NCI-H82 treated with DMSO at 0.1 percent for 48 hours (cell line): ENCODE measurements around the gene CFAP61.
A peak's percentile ranks its signal among the peaks of the same experiment; 100 is the strongest.

Experiments used
- DNase-seq: peaks from one replicate; lab custom pipeline; 2025; ENCODE audit not compliant: unreplicated experiment; lab: John Stamatoyannopoulos, UW

CFAP61 gene

DNA sequence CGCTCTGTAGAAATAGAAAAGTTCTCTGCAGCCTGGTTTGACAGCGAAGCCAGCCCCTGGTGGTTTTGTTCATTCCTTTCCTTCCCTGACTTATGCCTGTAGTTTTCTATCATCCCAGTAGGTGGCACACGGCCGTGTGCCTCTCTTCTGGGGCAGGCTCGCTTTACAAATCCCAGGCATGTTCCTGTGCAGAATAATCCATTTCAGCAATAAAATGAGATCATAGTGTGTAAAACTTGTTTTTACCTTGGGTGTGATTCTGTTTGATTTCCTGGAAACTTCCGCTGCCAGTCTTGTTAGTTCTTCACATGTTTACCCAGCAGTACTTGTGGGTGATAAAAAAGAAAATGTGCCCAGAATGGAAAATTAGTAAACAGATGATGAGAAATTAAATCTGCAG is 308.1 kb downstream of the CFAP61 start:
- peak; percentile 68 for DNase-seq

DNA sequence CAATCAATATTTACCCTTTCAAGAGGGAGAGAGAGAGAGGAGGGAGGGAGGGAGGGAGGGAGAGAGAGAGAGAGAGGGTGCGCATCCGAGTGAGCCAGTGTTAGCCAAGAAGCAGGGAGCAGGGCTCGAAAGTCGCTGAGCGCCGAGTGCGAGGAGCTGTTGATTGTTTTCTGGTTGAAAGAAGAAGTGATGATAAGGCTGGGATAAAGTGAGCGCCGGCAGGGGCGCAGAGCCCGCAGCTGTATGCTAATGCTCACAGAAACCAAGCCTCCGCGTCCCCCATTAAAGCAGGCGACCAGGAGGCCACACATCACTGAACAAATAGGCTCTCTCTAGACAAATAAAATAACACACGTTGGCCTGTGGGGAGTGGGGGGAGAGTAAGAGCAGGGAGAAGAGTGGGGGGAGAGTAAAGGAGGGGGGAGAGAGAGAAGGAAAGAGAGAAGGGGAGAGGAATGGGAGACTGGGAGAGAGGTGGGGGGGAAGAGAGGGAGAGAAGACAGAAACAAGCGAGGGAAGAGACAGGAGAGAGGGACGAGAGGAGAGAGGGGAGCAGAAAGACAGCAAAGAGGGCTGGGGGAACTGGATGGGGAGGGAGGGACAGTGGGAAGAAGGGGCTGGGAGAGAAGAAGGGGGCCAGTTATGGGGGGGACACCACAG is 310.6 kb downstream of the CFAP61 start:
- DNase-seq = no peak

DNA sequence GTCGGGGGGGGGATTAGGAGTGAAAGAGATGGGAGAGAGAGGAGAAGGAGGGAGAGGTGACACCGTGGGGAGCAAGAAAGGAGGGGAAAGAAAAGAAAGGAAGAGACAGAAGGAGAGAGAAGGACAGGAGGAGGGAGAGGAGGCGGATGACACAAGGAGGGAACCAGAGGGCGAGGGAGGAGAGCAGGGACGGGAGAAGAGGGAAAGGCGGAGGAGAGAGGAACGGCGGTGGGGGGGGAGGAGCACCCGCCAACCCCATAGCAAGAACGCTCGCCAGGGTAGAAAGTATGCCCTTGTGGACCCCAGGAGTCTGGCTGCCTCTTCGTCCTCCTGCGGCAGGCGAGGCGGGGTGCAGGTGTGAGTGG is 311.1 kb downstream of the CFAP61 start:
- no peak for DNase-seq

DNA sequence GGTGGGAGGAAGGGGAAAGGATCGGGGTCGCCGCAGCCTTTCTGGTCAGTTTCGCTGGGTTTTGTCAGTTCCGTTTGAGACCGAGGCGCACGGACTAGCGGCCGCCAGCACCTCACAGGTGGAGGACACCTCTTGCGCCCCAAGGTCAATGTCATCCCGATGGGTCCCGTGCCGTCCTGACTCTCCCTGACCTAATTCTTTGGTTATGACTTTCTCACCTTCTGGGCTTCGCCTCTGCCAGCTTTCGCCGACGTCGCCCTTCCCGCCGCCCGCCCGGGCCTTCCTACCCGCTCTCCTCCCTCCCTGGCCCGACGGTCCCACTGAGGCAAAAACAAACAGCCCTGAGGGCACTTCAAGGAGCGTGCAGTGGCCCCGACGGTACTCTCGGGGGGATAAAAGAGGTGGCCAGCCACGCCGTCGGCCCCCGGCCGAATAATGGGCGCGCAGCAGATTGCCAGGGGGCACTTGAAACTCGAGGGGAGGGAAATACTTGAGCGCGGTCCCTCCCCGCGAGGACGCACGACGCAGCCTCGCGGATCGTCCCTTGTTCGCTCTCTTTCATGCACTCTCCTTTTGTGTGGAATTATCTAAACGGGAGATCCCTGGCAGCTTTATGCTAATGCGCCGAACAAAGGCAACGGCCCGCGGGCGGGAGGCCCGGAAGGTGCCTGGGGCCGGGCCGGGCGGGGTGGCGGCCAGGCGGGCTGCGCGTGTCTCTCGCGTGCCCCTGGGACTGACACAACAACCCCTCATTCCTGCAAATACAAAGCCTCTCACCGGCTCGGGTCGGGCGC is 311.7 kb downstream of the CFAP61 start:
- DNase-seq = no peak

DNA sequence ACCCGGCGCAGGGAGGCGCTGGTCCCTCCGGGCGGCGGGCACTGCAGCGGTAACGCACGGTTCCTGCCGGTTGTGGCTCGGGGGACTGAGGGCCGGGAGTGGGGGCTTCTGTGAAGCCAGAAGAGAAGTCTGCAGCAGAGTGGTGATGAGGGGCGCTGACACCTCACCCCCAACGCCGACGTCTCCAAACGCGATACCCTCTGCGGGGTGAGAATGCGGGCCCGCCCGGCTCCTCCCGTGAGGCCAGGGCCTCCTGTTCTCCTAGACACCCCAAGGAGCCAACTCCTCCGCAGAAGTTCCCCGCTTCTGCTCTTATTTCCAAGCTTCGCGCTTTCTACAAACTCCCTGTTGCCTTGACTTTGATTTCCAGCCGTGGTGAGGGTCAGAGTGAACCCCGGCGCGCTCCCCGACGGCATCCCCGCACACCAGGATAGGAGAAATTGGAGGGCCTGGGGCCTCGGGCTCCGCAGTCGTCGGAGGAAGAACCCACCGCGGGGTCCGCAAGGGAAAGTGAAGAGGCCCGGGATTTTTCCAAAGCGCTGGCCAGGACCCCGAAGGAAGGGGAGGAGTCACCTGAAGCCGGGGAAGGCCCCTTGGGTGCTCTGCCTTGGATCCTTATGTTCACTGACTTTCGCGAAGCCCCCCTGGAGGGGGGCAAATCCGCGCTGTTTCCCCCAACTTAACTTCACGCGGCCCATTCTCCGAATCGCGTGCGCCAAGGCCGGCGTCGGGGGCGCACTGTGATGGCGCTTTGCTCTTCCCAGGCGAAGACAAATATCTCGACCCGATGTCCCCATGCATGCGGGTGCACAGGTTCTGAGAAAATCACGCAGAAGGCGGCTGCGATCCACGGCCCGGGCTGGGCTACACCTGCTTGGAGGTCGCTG is 312.5 kb downstream of the CFAP61 start:
- DNase-seq = no peak

DNA sequence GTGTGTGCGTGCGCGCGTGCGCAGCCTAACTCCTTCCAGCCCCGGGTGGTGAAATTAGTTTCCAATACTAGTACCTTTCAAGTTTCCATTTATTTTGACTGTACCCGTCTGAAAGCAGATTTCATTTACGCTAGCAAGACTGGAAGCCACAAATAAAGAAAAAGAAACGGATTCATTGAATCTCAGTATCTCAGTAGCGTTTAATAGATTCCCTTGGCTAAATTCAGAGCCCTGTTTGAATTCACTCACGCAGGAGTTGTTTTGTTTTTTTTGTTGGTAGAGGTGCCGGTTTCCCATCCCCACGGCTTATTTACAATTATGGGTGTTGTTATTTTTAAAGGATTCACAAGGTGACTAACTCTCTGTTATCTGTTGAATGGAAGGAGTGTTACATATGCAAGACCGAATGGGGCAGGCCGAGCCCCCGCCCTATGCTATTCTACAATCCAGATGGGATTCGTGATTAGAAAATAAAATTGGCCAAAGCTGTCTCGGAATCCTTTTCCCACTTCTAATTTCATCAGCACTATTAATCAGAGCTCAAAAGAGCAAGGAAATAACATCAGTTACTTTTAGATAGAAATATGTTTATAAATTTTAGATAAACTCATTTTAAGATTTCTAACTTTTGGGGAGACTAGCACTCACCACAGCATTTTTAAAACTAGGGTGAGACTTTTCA is 313.3 kb downstream of the CFAP61 start:
- DNase-seq = no peak

DNA sequence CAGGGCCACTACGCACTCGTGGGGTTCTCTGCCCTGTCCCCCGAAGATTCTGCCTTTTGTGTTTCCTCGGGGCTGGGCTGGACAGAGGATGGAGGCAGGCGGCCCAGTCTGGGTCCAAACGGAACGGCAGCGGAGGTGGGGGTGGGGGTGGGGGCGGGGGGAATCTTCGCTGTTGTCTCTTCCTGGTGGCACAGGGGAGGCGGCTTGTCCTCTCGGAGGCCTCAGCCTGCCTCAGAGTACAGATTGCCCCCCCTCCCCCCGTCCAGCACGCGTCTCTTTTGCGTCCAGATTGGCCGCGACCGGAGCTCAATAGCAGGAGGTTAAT is 314.2 kb downstream of the CFAP61 start:
- no peak for DNase-seq

DNA sequence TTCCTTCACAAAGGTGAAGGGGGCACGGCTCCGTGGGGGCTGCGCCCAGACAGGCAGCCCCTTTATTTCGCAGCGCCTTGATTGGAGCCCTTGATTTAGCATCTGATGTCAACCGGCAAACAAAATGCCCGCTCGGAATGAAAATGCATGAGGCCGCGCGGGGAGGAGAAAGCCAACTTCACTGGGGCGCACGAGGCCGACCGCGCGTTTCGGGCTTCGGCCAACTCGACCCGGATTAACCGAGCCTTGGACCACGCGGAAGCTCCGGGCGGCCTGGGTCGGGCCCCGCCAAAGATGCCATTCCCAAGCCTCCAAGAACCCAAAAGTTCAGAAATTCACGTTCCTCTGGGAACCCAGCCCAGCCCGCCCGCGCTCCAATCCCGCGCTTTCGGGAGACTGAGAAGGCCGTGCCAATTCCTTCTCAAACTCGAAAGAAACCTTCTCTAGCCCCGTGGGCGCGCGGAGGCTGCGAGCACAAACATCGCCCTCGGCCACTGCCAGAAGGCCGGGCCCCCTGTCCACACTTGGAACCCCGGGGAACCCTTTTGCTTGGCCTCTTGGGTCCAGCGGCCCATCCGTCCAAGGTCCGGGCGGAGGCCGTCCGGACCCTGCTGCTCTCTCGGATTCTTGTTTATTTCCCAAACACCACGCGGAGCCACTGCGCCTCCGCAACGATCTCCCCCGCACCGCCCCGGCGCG is 314.7 kb downstream of the CFAP61 start:
- DNase-seq = no peak

DNA sequence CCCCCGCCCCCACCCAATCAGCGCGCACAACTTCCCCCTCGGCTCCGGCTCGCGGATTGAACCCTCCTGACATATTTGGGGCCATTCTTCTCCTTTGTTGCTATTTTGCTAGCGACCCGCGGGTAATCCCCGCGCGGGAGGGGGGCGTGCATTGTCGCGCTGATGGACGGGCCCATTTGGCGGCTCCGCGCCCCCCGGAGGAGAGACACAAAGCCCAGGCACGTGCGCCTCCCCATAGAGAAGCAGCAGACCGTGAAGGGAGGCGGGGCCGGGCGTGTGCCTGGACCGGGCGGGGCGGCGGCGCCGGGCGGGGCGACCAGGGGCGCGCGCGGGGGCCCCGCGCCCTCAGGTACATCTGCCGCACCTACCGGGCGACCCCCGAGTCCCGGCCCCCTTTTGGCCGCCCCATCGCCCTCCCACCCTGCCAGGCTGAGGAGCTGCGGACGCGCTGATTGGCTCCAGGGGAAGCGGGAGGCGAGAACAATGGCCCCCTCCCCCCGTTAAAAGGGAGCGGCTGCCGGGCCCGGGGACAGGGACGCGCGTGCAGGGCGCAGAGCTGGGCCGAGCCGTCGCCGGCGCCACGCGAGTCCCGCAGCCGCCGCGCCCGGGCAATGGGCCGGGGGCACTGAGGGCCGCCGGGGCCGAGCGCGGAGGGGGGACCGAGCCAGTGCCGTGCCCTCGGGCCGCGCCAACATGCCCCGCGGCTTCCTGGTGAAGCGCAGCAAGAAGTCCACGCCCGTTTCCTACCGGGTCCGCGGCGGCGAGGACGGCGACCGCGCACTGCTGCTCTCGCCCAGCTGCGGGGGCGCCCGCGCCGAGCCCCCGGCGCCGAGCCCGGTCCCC is 315.5 kb downstream of the CFAP61 start, which contains the start of gene INSM1:
TSS of gene INSM1 (plus strand) at position 530 of the 843 bp plus-strand sequence. CDS start at position 694, 164 bp downstream.
- DNase-seq = peak; percentile 42

DNA sequence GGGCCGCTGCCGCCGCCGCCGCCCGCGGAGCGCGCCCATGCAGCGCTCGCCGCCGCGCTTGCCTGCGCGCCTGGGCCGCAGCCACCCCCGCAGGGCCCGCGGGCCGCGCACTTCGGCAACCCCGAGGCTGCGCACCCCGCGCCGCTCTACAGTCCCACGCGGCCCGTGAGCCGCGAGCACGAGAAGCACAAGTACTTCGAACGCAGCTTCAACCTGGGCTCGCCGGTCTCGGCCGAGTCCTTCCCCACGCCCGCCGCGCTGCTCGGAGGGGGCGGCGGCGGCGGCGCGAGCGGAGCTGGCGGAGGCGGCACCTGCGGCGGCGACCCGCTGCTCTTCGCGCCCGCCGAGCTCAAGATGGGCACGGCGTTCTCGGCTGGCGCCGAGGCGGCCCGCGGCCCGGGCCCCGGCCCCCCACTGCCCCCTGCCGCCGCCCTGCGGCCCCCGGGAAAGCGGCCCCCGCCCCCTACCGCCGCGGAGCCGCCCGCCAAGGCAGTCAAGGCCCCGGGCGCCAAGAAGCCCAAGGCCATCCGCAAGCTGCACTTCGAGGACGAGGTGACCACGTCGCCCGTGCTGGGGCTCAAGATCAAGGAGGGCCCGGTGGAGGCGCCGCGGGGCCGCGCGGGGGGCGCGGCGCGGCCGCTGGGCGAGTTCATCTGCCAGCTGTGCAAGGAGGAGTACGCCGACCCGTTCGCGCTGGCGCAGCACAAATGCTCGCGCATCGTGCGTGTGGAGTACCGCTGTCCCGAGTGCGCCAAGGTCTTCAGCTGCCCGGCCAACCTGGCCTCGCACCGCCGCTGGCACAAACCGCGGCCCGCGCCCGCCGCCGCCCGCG is 316.3 kb downstream of the CFAP61 start:
- no peak for DNase-seq

DNA sequence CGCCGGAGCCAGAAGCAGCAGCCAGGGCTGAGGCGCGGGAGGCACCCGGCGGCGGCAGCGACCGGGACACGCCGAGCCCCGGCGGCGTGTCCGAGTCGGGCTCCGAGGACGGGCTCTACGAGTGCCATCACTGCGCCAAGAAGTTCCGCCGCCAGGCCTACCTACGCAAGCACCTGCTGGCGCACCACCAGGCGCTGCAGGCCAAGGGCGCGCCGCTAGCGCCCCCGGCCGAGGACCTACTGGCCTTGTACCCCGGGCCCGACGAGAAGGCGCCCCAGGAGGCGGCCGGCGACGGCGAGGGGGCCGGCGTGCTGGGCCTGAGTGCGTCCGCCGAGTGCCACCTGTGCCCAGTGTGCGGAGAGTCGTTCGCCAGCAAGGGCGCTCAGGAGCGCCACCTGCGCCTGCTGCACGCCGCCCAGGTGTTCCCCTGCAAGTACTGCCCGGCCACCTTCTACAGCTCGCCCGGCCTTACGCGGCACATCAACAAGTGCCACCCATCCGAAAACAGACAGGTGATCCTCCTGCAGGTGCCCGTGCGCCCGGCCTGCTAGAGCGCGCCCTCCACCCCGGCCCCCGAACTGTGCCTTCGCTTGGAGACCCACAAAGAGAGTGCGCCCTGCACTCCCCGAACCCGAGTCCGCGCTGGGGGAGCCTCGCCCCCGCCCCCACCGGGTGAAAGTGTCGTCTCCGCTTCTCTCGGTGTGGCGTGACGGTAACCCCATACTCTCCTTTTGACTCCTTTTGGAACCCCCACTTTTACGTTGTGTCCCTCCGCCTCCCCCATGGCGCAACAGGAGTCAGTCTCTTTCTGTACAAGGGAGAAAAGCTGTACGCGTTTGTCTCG is 317.1 kb downstream of the CFAP61 start:
- no peak for DNase-seq

DNA sequence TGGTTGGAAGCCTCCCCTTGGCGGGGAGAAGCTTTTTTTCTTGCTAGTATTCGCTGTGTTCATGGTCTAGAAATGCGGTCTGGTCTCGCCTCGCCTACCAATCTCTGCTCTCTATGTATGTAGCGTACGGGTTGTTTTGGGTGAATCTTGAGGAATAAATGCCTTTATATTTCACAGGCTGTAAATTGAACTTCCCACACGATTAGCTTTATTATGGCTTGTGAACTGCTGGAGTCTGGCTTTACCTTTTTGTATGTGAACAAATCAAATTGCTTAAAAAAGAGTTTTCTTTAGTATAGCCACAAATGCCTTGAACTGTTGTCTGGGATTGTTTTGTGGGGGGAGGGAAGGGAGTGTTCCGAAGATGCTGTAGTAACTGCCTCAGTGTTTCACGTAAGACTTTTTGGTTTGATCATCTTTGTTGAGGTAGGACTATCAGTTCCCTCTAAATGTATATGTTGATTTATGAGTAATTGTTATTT is 317.8 kb downstream of the CFAP61 start:
- DNase-seq = no peak

DNA sequence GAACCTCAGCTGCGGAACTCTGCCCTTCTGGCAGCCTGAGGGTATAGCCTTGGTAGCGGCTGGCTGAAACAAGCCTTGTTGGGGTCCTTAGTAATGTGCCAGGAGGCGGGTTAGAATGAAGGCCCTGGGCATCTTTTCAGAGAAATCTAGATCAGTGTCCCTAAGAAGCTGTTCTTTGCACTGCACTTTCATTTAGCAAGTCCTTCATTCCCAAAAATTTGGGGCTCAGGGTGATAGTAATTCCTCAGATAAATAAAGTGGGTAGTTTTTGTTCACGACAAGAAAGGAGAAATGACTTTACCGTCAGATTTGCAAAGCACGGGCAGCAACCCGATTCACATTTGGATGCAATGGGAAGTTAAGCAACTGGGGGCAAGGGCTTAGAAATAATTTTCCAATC is 318.8 kb downstream of the CFAP61 start:
- no peak for DNase-seq

DNA sequence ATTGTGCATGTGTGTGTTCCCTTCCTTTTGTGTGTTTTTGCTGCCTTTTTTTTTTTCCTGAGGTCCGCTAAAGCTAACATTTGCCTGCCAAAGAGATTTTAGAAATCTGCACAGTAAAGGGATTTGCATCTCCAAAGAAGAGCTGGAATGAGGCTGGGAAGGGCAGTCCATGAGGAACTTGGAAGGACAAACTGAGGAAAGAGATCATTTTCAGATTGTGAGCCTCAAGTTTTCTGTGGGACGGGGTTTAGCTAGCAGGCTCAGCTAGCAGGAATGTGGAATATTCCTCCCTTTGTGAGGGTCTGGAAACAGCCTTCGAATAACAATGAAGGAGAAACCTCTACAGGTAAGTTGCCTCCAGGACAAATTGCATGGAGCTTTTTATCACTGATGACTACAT is 319.3 kb downstream of the CFAP61 start:
- DNase-seq = no peak

DNA sequence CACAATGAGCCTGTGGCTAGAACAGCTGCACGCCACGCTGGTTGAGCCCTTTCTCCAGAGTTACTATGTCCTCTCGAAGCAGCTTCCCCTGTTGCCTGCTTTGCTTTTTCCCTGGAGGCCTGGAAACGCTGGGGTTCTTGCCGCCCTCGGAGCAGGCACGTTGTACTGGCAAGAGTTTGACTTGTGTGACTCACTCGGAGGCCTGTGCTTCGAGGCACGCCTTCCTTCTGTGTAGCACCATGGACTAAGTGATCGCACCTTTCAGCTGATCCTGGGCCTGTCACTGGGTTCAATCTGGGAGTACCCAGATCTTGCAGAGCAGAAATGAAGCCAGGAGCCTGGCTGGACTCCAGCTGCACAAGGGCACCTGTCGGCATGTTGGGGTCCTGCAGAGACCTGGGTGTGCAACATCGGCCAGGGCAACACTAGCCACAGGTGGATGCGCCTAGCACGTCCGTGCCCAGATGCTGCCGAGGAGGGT is 320.8 kb downstream of the CFAP61 start:
- no peak for DNase-seq

DNA sequence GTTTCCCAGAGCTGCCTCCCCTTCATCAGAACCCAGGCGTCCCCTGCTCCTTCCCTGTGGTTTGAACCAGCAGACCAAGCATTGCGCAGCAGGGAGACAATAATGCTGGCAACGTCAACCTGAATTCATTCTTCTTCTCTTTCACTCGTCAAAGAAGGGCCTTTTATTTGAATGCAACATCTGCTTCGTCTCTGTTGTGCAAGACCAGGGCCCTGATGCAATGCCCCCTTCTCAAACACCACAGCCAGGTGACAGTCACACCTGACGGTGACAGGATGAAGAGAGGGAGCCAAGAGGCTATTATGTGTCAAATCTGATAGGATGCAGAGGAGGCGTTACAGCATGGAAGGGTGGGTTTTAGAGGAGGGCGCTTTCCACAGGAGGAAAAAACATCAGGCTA is 323.5 kb downstream of the CFAP61 start:
- DNase-seq = no peak

DNA sequence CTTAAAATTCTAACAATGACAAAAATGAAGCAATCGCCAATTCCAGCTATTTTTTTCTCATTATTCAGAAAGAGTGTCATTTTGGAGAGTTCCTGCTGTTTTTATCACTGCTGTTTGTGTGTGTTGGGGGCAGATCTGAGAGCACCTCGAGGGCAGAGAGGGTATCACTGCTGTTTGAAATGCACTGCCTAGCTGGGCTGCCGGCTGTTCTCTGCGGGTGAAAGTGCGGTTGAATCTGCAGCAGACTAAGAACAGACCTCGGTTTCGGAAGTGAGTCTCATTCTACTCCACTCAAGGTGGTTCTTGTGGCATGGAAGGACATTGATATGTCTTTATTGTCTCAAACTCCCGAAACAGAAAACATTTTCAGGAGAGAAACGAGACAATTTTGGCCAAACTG is 333.9 kb downstream of the CFAP61 start:
- DNase-seq = no peak

DNA sequence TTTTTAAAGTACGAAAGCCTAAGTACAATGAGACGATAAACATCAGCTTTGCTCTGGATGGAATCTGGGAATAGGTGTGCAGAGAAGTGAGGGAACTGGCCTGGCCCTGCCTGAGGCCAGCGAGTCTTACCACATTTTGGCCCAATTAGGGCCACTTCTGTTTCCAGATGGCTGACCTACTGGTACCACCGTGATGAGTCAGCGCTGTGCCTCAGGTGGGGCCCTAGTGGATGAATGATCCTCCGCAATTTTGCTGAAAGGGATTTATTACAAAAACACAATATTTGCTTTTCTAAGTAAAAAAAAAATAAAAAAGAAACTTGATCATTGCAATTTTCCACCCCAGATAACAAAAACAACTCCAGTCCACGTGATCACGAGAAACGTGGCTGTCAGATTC is 338.1 kb downstream of the CFAP61 start:
- no peak for DNase-seq
